Activated gamma-delta T cell treated with anti-CD3 and anti-CD28 coated beads, Interleukin-2, amount 50 U/mL, for 16 hours (primary cell): ENCODE data around the gene TSKU.

Experiments
- DNase-seq: peaks from one replicate; pipeline ENCODE4 v3.0.0-alpha.2; 2020; ENCODE audit warnings: low read depth

The TSKU gene

GRCh38 chr11:76752321-76753143, 30.6 kb upstream of the TSKU start:
- DNase-seq, result no peak

GRCh38 chr11:76753449-76753848, 29.7 kb upstream of the TSKU start:
- no peak for DNase-seq

- DNase-seq, result no peak
These were observed 29.2 kb upstream of the TSKU start for GRCh38 chr11:76753950-76754349.

- no peak for DNase-seq
These were observed 26.8 kb upstream of the TSKU start for GRCh38 chr11:76756341-76756741.

- DNase-seq, result no peak
These were observed 24.8 kb upstream of the TSKU start for GRCh38 chr11:76758311-76758710.

GRCh38 chr11:76759092-76759491, 24.1 kb upstream of the TSKU start:
- no peak for DNase-seq

- DNase-seq, result no peak
These were observed 23.6 kb upstream of the TSKU start for GRCh38 chr11:76759517-76759916.

- DNase-seq, result no peak
These were observed 22.9 kb upstream of the TSKU start for GRCh38 chr11:76760236-76760635.

- DNase-seq, result no peak
These were observed 21.3 kb upstream of the TSKU start for GRCh38 chr11:76761718-76762355.

- no peak for DNase-seq
These were observed 20.8 kb upstream of the TSKU start for GRCh38 chr11:76762356-76762752.

- no peak for DNase-seq
These were observed 20.1 kb upstream of the TSKU start for GRCh38 chr11:76762867-76763572.

- no peak for DNase-seq
These were observed 19.4 kb upstream of the TSKU start for GRCh38 chr11:76763573-76764346.

- DNase-seq, result no peak
These were observed 18.1 kb upstream of the TSKU start for GRCh38 chr11:76764941-76765665.

GRCh38 chr11:76765863-76766350, 17.2 kb upstream of the TSKU start:
- no peak for DNase-seq

GRCh38 chr11:76766521-76766920, 16.6 kb upstream of the TSKU start:
- DNase-seq, result no peak

- DNase-seq, result no peak
These were observed 15.5 kb upstream of the TSKU start for GRCh38 chr11:76767659-76768058.

GRCh38 chr11:76768088-76768908, 14.9 kb upstream of the TSKU start:
- no peak for DNase-seq

GRCh38 chr11:76768909-76769560, 14.1 kb upstream of the TSKU start:
- DNase-seq, result no peak

- DNase-seq, result no peak
These were observed 13.2 kb upstream of the TSKU start for GRCh38 chr11:76769645-76770586.
